Thoracic aorta (tissue), 2 donors: ENCODE data around the gene XRN2. TPM values are rescaled to one million over a fixed set of nuclear protein-coding genes. Genes with fewer than 3 reads are reported as not detected.

Experiments
- ATAC-seq: fragments of 150-250 bp; one replicate; pipeline ENCODE4 v1.8.0; 2017; ENCODE audit warnings: low read depth; ENCODE audit not compliant: insufficient number of reproducible peaks, low FRiP score
- DNase-seq: peaks from one replicate; pipeline ENCODE4 v3.0.0-alpha.2; 2020; ENCODE audit warnings: low spot score
- H3K27ac ChIP-seq, 2 donors: fragments of 200-600 bp; sonication (generic); 1 replicate in 1 of 2; 2 replicates in 1 of 2; pipeline ENCODE4 v1.5.1; 2016; ENCODE audit warnings: mild to moderate bottlenecking in 2 of 2, moderate library complexity in 2 of 2
- H3K27me3 ChIP-seq: fragments of 200-600 bp; sonication (generic); replicated peaks from 2 replicates; pipeline ENCODE4 v1.6.0; 2016; ENCODE audit warnings: mild to moderate bottlenecking; ENCODE audit not compliant: insufficient read depth
- H3K36me3 ChIP-seq: fragments of 200-600 bp; sonication (generic); one replicate; pipeline ENCODE4 v1.5.1; 2016
- H3K4me1 ChIP-seq, 2 donors: fragments of 200-600 bp; sonication (generic); 1 replicate in 1 of 2; 2 replicates in 1 of 2; pipeline versions ENCODE4 v1.5.1 to v1.6.0; 2016; ENCODE audit warnings: low read depth in 2 of 2, mild to moderate bottlenecking in 1 of 2; ENCODE audit not compliant: control insufficient read depth in 1 of 2
- H3K4me3 ChIP-seq: fragments of 200-600 bp; sonication (generic); 2 replicates; pipeline ENCODE4 v1.5.1; 2016; ENCODE audit warnings: mild to moderate bottlenecking
- H3K9me3 ChIP-seq: fragments of 200-600 bp; sonication (generic); 2 replicates; pipeline ENCODE4 v1.5.1; 2016
- total RNA-seq, 2 donors: library from RNA; depleted of rRNA; stranded (reverse); fragments of >200 nt; gene quantifications; one replicate each; pipeline versions ENCODE4 v1.1.0 to v1.2.3, GENCODE V29; 2016
- TF ChIP-seq, protein P1 (sequence below): fragments of 200-600 bp; sonication (generic); IDR thresholded peaks from one replicate; pipeline ENCODE4 v1.5.1; 2019; ENCODE audit warnings: antibody characterized with exemption

The XRN2 gene
- total RNA-seq, 2 donors from 2014 or later = 44.7 to 72.2 TPM

- no peak for ATAC-seq
- H3K27me3 ChIP-seq = no peaks in the 10 kb centered on the region
- no peaks in the 10 kb centered on the region for H3K9me3 ChIP-seq
- no peaks in the 10 kb centered on the region for H3K4me1 ChIP-seq
- TF ChIP-seq, protein P1, sequence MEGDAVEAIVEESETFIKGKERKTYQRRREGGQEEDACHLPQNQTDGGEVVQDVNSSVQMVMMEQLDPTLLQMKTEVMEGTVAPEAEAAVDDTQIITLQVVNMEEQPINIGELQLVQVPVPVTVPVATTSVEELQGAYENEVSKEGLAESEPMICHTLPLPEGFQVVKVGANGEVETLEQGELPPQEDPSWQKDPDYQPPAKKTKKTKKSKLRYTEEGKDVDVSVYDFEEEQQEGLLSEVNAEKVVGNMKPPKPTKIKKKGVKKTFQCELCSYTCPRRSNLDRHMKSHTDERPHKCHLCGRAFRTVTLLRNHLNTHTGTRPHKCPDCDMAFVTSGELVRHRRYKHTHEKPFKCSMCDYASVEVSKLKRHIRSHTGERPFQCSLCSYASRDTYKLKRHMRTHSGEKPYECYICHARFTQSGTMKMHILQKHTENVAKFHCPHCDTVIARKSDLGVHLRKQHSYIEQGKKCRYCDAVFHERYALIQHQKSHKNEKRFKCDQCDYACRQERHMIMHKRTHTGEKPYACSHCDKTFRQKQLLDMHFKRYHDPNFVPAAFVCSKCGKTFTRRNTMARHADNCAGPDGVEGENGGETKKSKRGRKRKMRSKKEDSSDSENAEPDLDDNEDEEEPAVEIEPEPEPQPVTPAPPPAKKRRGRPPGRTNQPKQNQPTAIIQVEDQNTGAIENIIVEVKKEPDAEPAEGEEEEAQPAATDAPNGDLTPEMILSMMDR = no peak
- no peak for DNase-seq
- no peak overlapping the region for H3K27ac ChIP-seq
- H3K4me3 ChIP-seq = no peak overlapping the region
- peaks cover 31% of the 10 kb centered on the region for H3K36me3 ChIP-seq
Measured at GRCh38 chr20:21384308-21384892, 81.3 kb downstream of the XRN2 start.

DNA sequence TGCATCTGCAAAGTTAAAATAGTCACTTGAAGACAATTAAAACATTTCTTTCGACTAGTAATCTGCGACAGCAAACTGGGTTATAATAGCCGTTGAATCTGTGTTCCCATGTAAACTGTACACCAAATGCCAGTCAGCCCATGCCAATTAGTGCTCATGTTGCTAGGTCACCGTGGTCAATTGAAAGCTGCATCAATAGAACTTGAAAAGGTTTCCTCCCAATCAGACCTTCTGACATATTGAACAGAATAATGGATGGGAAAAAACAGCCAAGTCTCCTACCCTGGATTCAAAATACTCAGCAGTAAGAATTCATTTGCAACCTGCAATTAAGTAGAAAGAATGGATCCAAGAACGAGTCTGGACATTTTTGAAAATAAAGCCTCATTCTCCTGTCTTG is 83.0 kb downstream of the XRN2 start:
- Histone ChIP-seq H3K27ac (no peak overlapping the region), H3K4me1 (no peaks in the 10 kb centered on the region), H3K27me3 (no peaks in the 10 kb centered on the region), H3K9me3 (no peaks in the 10 kb centered on the region), H3K4me3 (no peak overlapping the region), H3K36me3 (peaks cover 31% of the 10 kb centered on the region)
- TF ChIP-seq, protein P1 = no peak
- DNase-seq (no peak), ATAC-seq (no peak)

GRCh38 chr20:21387528-21387927 is 84.4 kb downstream of the XRN2 start:
- H3K9me3 ChIP-seq = no peaks in the 10 kb centered on the region
- TF ChIP-seq, protein P1 = no peak
- ATAC-seq = no peak
- peaks cover 27% of the 10 kb centered on the region for H3K36me3 ChIP-seq
- no peaks in the 10 kb centered on the region for H3K27me3 ChIP-seq
- H3K4me3 ChIP-seq = no peak overlapping the region
- DNase-seq = no peak
- no peaks in the 10 kb centered on the region for H3K4me1 ChIP-seq
- no peak overlapping the region for H3K27ac ChIP-seq

DNA sequence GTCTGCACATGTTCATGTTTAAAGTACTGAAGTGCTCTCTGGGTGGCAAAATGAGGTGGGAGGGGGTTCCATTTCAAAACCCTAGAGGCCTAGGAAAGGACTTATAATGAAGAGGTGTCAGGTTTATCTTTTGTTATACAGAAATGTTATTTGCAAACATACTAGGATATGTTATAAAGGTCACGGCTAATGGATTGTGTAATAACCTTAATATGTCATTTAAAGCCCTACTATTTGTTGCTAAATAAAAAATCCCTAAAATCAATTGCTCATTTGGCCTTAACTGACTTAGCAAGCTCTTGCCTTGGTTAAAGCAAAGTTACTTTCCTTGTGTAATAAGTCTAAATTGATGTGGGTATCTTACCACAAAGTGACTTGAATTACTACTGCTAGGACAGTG is 85.4 kb downstream of the XRN2 start:
- Histone ChIP-seq H3K36me3 (peaks cover 22% of the 10 kb centered on the region), H3K4me1 (no peaks in the 10 kb centered on the region), H3K9me3 (no peaks in the 10 kb centered on the region), H3K27ac (no peak overlapping the region), H3K4me3 (no peak overlapping the region), H3K27me3 (peaks cover 9% of the 10 kb centered on the region)
- DNase-seq (no peak), ATAC-seq (no peak)
- TF ChIP-seq, protein P1 = no peak

GRCh38 chr20:21389368-21389767 is 86.2 kb downstream of the XRN2 start:
- DNase-seq (no peak), ATAC-seq (no peak)
- H3K9me3 ChIP-seq = no peaks in the 10 kb centered on the region
- no peak overlapping the region for H3K4me3 ChIP-seq
- H3K27ac ChIP-seq = no peak overlapping the region
- TF ChIP-seq, protein P1 = no peak
- peaks cover 16% of the 10 kb centered on the region for H3K36me3 ChIP-seq
- peaks cover 17% of the 10 kb centered on the region for H3K27me3 ChIP-seq
- no peaks in the 10 kb centered on the region for H3K4me1 ChIP-seq
